HG03575 (cell line): ENCODE data around the gene SEC16A.

Experiments
- ATAC-seq: cut with Tn5 transposase; IDR thresholded peaks from one replicate; pipeline ENCODE4 v1.9.1; 2021; ENCODE audit not compliant: unreplicated experiment, insufficient number of reproducible peaks, low FRiP score; ENCODE audit errors: extremely low read depth

Gene SEC16A

GRCh38 chr9:136519263-136520052 is 36.6 kb upstream of the SEC16A start:
- ATAC-seq = no peak

DNA sequence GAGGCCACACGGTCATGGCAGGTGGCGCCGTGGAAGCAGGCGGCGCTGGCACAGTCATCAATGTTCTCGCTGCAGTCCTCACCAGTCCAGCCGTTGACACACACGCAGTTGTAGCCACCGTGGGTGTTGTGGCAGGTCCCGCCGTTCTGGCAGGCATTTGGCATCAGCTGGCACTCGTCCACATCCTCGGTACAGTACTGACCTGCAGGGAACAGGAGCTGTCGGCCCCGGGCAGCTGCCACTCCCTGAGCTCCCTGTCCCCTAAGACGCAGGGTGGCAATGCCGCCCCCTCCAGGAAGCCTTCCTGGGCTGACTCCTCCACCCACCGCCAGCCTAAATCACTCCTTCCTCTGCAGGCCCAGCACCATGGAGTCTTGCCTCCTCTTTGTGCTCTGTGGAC is 35.8 kb upstream of the SEC16A start:
- no peak for ATAC-seq

DNA sequence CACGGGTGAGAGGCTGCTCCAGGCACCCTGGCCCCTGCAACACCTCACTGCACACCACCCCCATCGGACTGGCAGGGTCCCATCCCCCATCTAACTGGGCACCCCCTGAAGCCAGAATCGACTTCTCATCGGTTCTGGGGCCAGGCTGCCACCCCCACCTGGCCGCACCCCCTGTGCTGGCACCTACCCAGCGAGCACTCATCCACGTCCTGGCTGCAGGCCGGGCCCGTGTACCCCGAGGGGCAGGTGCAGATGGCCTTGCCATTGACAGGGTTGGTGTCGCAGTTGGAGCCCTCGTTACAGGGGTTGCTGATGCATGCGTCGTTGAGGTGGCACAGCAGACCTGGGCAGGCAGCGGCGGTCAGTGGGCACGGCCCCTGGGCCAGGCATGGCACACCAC is 35.1 kb upstream of the SEC16A start:
- no peak for ATAC-seq

GRCh38 chr9:136517012-136517743 is 34.3 kb upstream of the SEC16A start:
- ATAC-seq = no peak

GRCh38 chr9:136516191-136516654 is 33.4 kb upstream of the SEC16A start:
- ATAC-seq = no peak

GRCh38 chr9:136515276-136515675 is 32.4 kb upstream of the SEC16A start:
- no peak for ATAC-seq

DNA sequence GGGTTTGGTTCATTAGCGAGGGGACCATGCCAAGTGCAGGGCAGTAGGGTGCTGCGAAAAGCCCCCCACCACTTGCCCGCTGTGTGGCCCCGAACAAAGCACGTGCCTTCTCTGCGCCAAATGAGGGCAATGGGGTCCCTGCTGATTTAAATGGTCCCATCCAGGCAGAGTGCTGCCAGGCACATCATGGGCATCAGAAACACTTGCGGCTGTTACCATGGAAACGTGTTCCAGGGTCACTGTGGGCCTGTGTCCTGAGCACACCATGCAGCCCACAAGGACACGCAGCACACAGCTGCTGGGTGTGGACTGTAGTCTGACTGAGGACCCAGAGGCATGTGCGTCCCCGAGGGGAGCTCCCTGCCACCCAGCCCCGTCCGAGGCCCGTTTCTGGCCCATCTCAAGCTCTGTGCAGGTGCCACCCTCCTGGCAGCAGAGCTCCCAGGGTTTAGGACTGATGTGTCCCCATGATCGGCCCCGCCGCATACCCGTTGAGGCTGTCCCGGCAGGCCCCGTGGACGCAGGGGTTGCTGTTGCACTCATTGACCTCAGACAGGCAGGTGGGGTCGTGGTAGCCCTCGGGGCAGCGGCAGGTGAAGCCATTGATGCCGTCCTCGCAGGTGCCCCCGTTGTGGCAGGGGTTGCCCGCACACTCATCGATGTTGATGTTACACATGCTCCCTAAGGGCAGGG is 31.3 kb upstream of the SEC16A start:
- no peak for ATAC-seq

DNA sequence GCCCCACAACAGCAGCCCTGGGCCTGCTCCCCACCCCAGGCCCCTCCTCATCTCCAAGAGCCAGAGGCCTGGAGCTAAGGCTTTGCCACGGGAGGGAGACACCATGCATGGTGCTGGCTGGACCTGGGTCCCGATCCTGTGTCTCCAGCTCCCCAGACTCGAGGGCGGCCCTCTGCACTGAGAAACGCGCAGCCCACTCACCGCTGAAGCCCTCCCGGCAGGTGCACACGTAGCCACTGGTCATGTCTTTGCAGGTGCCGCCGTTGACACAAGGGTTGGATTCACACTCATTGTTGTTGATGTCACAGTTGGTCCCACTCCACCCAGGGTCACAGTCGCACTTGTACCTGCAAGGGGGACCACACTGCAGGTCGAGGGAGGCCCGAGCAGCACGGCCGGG is 30.4 kb upstream of the SEC16A start:
- no peak for ATAC-seq

DNA sequence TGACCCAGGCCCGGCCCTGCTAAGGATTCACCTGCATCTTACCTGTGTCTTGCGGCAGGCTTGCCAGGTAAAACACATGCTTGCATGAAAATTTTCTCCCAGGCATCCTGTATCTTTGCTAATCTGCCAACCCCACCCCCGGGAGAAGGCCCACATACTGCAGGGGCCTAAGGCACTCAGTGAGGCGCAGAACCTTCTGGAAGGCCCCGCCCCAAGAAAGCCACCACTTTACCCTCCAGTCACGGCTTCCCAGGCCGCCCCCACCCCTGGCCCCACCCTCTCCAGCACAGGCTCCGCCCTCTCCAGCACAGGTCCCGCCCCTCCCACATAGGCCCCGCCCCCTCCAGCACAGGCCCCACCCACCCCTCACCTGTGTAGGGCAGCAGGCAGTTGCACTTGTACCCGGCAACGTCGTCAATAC is 29.8 kb upstream of the SEC16A start:
- ATAC-seq = no peak

- no peak for ATAC-seq
These were observed 29.1 kb upstream of the SEC16A start for GRCh38 chr9:136511670-136512592.

DNA sequence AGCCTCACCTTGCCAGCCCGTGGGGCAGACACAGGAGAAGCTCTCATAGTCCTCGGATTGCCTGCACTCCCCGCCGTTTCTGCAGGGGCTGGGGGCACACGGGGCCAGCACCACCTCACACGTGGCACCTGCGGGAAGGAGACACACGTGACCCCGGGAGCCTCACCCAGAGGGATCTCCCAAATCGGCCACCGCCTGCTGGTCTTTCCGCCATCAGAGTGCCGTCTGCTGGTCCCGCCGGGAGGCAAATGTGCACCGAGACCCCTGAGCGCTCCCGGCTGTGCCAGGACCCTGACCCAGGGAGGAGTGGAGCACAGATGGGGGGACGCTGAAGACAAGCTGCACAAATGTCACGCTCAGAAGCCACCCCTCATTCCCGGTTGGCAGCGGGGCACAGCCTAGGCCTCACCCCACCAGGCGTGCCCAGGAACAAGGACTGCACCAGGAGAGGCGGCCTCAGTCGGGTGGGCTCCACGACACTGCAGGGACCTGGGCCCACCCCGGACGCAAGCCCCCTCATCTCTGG is 28.4 kb upstream of the SEC16A start:
- ATAC-seq = no peak

GRCh38 chr9:136510561-136510960 is 27.7 kb upstream of the SEC16A start:
- ATAC-seq = no peak

DNA sequence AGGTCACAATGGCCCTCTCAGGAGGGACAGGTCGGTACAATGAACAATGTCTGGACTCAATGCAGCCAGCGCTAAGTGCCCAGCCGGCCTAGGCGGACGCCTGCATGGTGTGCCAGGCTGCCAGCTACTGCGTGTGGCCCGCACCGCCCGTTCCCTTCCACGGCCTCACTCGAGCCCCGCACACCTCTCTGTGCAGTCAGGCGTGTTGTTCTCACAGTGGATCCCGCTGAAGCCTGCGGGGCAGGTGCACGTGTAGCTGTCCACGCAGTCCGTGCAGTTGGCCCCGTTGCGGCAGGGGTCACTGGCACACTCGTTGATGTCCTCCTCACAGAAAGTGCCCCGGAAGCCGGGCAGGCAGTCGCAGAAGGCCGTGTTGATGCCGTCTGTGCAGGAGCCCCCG is 26.7 kb upstream of the SEC16A start:
- no peak for ATAC-seq

- ATAC-seq = no peak
These were observed 26.1 kb upstream of the SEC16A start for GRCh38 chr9:136508729-136509500.

DNA sequence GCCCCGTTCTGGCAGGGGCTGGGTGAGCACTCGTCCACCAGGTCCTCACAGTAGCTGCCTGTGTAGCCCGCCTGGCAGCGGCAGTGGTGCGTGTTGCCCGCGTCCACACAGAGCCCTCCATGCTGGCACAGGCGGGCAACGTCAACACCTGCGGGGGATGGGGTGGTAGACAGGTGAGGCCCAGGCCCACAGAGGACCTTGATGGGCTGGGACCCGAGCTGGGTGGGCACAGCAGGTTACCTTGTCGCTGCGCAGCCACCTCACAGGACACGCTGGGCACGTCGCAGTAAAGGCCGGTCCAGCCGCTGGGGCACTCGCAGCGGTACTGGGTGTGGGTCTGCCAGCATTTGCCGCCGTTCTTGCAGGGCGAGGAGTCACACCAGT is 25.1 kb upstream of the SEC16A start:
- ATAC-seq = no peak

DNA sequence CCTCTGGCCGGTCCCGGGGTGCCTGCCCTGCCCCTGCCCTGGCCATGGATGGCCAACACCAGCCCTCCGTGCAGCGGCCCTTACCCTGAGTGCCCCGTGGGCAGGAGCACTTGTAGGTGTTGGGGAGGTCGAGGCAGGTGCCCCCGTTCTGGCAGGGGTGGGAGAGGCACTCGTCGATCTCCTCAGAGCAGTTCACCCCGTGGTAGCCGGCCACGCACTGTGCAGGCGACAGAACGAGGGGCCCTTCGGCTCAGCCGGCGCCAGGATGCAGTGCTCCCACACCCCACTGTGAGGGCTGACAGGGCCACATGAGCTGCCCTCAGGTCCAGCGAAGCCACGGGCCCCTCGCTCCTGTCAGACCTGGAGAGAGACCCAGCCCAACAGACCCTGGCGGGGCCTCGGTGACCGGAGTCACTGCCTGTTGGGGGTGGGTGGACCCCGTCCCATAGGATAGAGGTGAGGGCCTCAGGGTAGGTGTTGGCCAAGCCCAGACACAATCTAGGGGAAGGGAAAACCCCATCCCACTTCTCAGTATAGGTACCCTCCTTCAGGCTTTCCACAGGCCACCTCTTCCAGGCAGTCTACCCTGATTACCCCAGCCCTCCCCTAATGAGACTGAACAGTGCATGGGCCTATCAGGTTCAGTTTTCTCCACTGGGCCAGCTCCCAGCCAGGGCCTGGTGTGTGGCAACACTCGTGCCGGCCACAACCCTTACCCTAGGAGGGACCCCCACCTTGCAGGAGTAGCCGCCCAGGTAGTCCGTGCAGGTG is 24.6 kb upstream of the SEC16A start:
- no peak for ATAC-seq

DNA sequence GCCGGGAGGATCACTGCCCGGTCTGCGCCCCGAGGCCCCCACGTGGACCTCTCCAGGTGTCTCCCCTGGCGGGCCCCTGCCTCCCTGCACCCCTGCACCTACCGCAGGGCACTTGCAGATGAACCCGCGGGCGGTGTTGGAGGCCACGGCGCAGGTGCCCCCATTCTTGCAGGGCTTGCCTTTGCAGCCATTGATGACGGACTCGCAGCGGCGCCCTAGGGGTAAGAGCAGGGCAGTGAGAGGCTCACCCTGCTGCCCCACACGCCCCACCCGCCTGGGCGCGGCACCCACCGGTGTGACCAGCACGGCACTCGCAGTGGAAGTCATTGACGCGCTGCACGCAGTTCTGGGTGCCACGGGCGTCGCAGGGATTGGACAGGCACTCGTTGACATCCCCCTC is 23.6 kb upstream of the SEC16A start:
- ATAC-seq = no peak
